Uterus (tissue), 4 donors: ENCODE data around the gene DDX25. TPM values are rescaled to one million over a fixed set of nuclear protein-coding genes. Genes with fewer than 3 reads are reported as not detected.

ENCODE experiments used
- DNase-seq, 2 donors: peaks; one replicate each; pipeline ENCODE4 v3.0.0-alpha.2; 2019 to 2020
- H3K27ac ChIP-seq, 2 donors: fragments of 200-600 bp; sonication (generic); 1 replicate in 1 of 2; 2 replicates in 1 of 2; pipeline ENCODE4 v1.5.1; 2016 to 2018
- H3K27me3 ChIP-seq, 2 donors: fragments of 200-600 bp; sonication (generic); one replicate each; pipeline ENCODE4 v1.5.1; 2018 to 2019; ENCODE audit warnings: control low read depth in 1 of 2
- H3K36me3 ChIP-seq, 2 donors: fragments of 200-600 bp; sonication (generic); one replicate each; pipeline ENCODE4 v1.5.1; 2019; ENCODE audit warnings: control low read depth in 1 of 2
- H3K4me1 ChIP-seq, 2 donors: fragments of 200-600 bp; sonication (generic); one replicate each; pipeline ENCODE4 v1.5.1; 2018 to 2019; ENCODE audit warnings: control low read depth in 1 of 2
- H3K4me3 ChIP-seq, 2 donors: fragments of 200-600 bp; sonication (generic); 1 replicate in 1 of 2; 2 replicates in 1 of 2; pipeline ENCODE4 v1.5.1; 2018 to 2019; ENCODE audit warnings: mild to moderate bottlenecking in 1 of 2
- H3K9me3 ChIP-seq, 2 donors: fragments of 200-600 bp; sonication (generic); one replicate each; pipeline ENCODE4 v1.5.1; 2019; ENCODE audit warnings: control low read depth in 1 of 2
- CTCF ChIP-seq, 4 experiments: fragments of 200-600 bp in 2 of 4; fragments of 450-650 bp in 2 of 4; sonication (generic) in 2 of 4; IDR thresholded peaks; one replicate each; pipeline ENCODE4 v1.5.1; 2016 to 2019; ENCODE audit warnings: antibody characterized with exemption in 4 of 4, mild to moderate bottlenecking in 2 of 4, moderate library complexity in 1 of 4
- POLR2A ChIP-seq, 2 donors: fragments of 450-650 bp; IDR thresholded peaks; one replicate each; pipeline ENCODE4 v1.6.1; 2016; ENCODE audit warnings: antibody characterized with exemption in 2 of 2, mild to moderate bottlenecking in 1 of 2, moderate library complexity in 1 of 2
- intact Hi-C: fragments of 100-400 bp; cut with DNase I; formaldehyde crosslinking; loops from one replicate; pipeline ENCODE4 v1.15.1; 2023; ENCODE audit warnings: low total_unique reads
- total RNA-seq, 4 donors: library from RNA; depleted of rRNA in 3 of 4; stranded (reverse); fragments of >200 nt in 3 of 4; gene quantifications; one replicate each; pipeline versions ENCODE4 v1.1.0 to v1.2.4, GENCODE V29; 2014 to 2023
- donor health status: DM: yes; HTN: yes; CAD: no.

The DDX25 gene
- total RNA-seq, 4 donors from 2014 or later: 0.46 to 1.1 TPM; not detected in 2

DNA sequence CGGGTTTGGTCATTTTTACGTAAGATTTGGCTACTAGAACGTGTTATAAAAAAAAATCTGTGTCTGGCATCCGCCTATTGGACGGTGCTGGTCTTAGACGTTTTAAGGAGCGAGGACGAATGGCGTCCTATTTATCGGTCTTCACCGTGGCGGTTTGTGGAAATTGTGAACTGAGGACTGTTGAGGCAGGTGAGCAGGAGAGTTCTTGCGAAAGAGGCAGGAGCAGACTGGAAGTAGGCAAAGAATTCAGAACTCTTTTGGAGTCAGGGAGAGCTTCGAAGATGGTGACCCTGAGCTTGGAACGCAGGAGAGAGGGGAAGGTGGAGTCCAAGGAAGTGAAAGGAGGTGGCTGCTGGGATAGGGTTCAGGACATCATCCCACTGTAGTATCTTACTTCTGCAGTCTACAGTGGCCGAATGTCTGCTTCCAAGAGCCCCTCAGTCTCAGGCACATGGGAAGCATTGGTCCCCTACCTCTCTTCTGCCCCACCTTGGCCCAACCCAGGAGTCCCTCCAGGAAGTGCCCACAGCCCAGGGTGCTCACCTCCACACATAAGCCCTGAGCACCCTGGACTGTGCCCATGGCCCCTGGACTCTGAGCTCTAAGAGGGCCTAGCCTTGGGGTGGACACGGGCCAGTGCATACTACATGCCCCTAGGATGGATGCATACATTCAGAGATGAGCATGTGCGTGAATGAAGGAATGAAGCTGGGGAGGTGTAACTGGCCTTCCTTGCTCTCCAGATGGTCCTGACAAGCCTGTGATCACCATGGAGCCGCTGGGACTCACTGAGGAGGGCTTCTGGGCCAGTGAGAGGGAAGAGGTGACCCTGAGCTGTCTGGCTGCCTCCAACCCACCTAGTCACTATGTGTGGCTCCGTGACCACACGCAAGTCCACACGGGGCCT lies 45.2 kb downstream of the DDX25 start:
- H3K4me3 ChIP-seq: no peak overlapping the region
- peak overlapping the region in 1 of 2 donors; percentile 74 for H3K27ac ChIP-seq
- no peaks in the 10 kb centered on the region for H3K9me3 ChIP-seq
- intact Hi-C loops: loop anchor here (10.0 kb wide), 1 partner anchor 115 kb away; the partner anchor contains the start of gene CDON
- peak in 1 of 2 donors; percentile 15 for DNase-seq
- H3K36me3 ChIP-seq: no peaks in the 10 kb centered on the region
- H3K27me3 ChIP-seq: no peaks in the 10 kb centered on the region
- H3K4me1 ChIP-seq: peaks cover 17 to 18% of the 10 kb centered on the region in 2 donors
- TF ChIP-seq POLR2A (IDR thresholded peaks at IDR 0.05): no peak
- no peak for TF ChIP-seq CTCF (IDR thresholded peaks at IDR 0.05)

DNA sequence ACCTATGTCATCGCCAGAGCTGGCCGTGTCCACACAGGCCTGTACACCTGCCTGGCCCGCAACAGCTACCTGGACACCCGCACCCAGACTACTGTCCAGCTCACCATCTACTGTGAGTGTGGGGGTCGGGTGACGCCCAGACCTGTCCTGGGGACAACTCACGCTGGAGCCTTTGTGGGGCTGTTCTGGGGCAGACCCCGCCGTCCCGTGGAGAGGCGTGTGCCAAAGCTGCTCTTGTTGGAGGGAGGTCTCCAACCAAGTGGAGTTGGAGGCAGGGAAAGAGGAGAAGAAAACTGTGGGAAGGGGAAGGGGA lies 45.8 kb downstream of the DDX25 start:
- Histone ChIP-seq H3K4me1 (peaks cover 17 to 18% of the 10 kb centered on the region in 2 donors), H3K36me3 (no peaks in the 10 kb centered on the region)

GRCh38 chr11:125950696-125951651 lies 46.7 kb downstream of the DDX25 start:
- H3K4me1 ChIP-seq: peaks cover 22 to 24% of the 10 kb centered on the region in 2 donors
- H3K9me3 ChIP-seq: no peaks in the 10 kb centered on the region
- no peak overlapping the region for H3K4me3 ChIP-seq
- intact Hi-C loops: no loop called here
- no peak for TF ChIP-seq CTCF (IDR thresholded peaks at IDR 0.05)
- TF ChIP-seq POLR2A (IDR thresholded peaks at IDR 0.05): no peak
- no peaks in the 10 kb centered on the region for H3K36me3 ChIP-seq
- peak overlapping the region; percentile 39 to 74 for H3K27ac ChIP-seq
- peak; percentile 82 to 88 for DNase-seq
- no peaks in the 10 kb centered on the region for H3K27me3 ChIP-seq

More for the DNA sequence above, 45.8 kb downstream of the DDX25 start:
- Histone ChIP-seq H3K27ac (peak overlapping the region in 1 of 2 donors; percentile 74), H3K4me3 (no peak overlapping the region), H3K9me3 (no peaks in the 10 kb centered on the region), H3K27me3 (no peaks in the 10 kb centered on the region)
- DNase-seq: no peak
- TF ChIP-seq POLR2A (IDR thresholded peaks at IDR 0.05) (no peak), CTCF (IDR thresholded peaks at IDR 0.05) (no peak)
- intact Hi-C loops: no loop called here

DNA sequence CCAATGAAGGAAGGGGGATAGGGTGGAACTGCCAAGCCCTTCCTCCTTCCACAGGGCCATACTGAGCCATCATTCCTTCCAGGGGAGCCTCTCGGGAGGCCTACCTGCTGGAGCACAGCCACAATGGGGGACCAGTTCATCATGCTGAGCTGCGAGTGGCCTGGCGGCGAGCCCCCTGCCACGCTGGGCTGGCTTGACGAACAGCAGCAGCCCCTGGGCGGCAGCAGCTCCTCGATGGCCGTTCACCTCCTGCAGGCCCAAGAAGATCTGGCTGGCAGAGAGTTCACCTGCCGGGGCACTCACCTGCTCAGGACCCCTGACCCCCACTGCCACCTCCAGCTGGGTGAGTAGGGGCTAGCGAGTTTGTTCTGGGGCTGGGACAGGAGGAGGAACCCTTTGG lies 47.4 kb downstream of the DDX25 start:
- H3K9me3 ChIP-seq: no peaks in the 10 kb centered on the region
- peaks cover 23 to 24% of the 10 kb centered on the region in 2 donors for H3K4me1 ChIP-seq
- TF ChIP-seq CTCF (IDR thresholded peaks at IDR 0.05): no peak
- TF ChIP-seq POLR2A (IDR thresholded peaks at IDR 0.05): no peak
- no peaks in the 10 kb centered on the region for H3K36me3 ChIP-seq
- peak in 1 of 2 donors; percentile 62 for DNase-seq
- intact Hi-C loops: no loop called here
- H3K27me3 ChIP-seq: no peaks in the 10 kb centered on the region
- H3K4me3 ChIP-seq: no peak overlapping the region
- H3K27ac ChIP-seq: peak overlapping the region; percentile 39 to 74
